Left lung (tissue), 10 donors: Measurements from ENCODE around the gene ESD. TPM values are rescaled to one million over a fixed set of nuclear protein-coding genes. Genes with fewer than 3 reads are reported as not detected.

ENCODE experiments used
- ATAC-seq: fragments of 200-7000 bp; cut with Tn5 transposase; one replicate; pipeline ENCODE4 v1.9.1; 2020; ENCODE audit warnings: moderate library complexity
- DNase-seq, 4 donors: peaks; one replicate each; pipeline ENCODE4 v3.0.0-alpha.2; 2013 to 2020
- H3K27ac ChIP-seq, 2 donors: fragments of 200-600 bp; sonication (generic) in 1 of 2; one replicate each; pipeline versions ENCODE4 v1.5.0 to v1.8.0; 2020 to 2021
- H3K27me3 ChIP-seq, 2 donors: fragments of 200-600 bp; sonication (generic) in 1 of 2; one replicate each; pipeline versions ENCODE4 v1.5.0 to v1.8.0; 2020 to 2021
- H3K36me3 ChIP-seq, 2 donors: fragments of 200-600 bp; sonication (generic) in 1 of 2; one replicate each; pipeline versions ENCODE4 v1.5.0 to v1.8.0; 2020 to 2021
- H3K4me1 ChIP-seq, 2 donors: fragments of 200-600 bp; one replicate each; pipeline ENCODE4 v1.8.0; 2021
- H3K4me3 ChIP-seq, 2 donors: fragments of 200-600 bp; sonication (generic) in 1 of 2; one replicate each; pipeline versions ENCODE4 v1.5.0 to v1.8.0; 2020 to 2021; ENCODE audit warnings: mild to moderate bottlenecking in 1 of 2
- H3K9me3 ChIP-seq, 2 donors: fragments of 200-600 bp; sonication (generic) in 1 of 2; one replicate each; pipeline versions ENCODE4 v1.5.0 to v1.8.0; 2020 to 2021
- CTCF ChIP-seq, 2 donors: fragments of 200-600 bp; sonication (generic) in 1 of 2; IDR thresholded peaks; one replicate each; pipeline versions ENCODE4 v1.5.0 to v1.8.0; 2021; ENCODE audit warnings: antibody characterized with exemption in 2 of 2
- intact Hi-C, 2 donors: fragments of 100-400 bp; cut with DNase I; formaldehyde crosslinking; loops; one replicate each; pipeline versions ENCODE4 v1.11.2 to v1.14.2; 2022
- polyA plus RNA-seq, 6 donors: library from polyadenylated mRNA; unstranded; fragments of 120-200 nt; gene quantifications; one replicate each; pipeline ENCODE4 v1.2.1, GENCODE V29; 2013; ENCODE audit not compliant: insufficient read length in 6 of 6
- total RNA-seq, 2 donors: library from RNA; stranded (reverse); fragmentation: NEBNext Ultra II Directional; extraction: Animal tissue kit (Norgen Biotek cat#: 25700); gene quantifications; one replicate each; pipeline ENCODE4 v1.2.1, GENCODE V29; 2021
- donor health status: DM: no; HTN: yes; CAD: no.
- donor health status: DM: no; HTN: no; CAD: no.

ESD gene
- total and polyA plus RNA-seq, 8 donors: 99.6 to 277 (median 235) TPM

- intact Hi-C loops: no loop called here
- Histone ChIP-seq H3K9me3 (no peaks in the 10 kb centered on the region), H3K27me3 (no peaks in the 10 kb centered on the region), H3K27ac (no peak overlapping the region), H3K4me3 (no peak overlapping the region), H3K36me3 (peaks cover 0 to 38% of the 10 kb centered on the region in 2 donors), H3K4me1 (peaks cover 0 to 13% of the 10 kb centered on the region in 2 donors)
- TF ChIP-seq CTCF (IDR thresholded peaks at IDR 0.05): no peak
- ATAC-seq (no peak), DNase-seq (no peak)
Observed at GRCh38 chr13:46748300-46748699, 48.7 kb downstream of the ESD start.

GRCh38 chr13:46747031-46747820 is 49.7 kb downstream of the ESD start:
- Histone ChIP-seq H3K27ac (no peak overlapping the region), H3K9me3 (no peaks in the 10 kb centered on the region), H3K36me3 (peaks cover 0 to 40% of the 10 kb centered on the region in 2 donors), H3K4me1 (peaks cover 0 to 8% of the 10 kb centered on the region in 2 donors), H3K27me3 (no peaks in the 10 kb centered on the region), H3K4me3 (no peak overlapping the region)
- DNase-seq (no peak), ATAC-seq (no peak)
- intact Hi-C loops: no loop called here
- no peak for TF ChIP-seq CTCF (IDR thresholded peaks at IDR 0.05)

- Histone ChIP-seq H3K4me3 (no peak overlapping the region), H3K27ac (no peak overlapping the region), H3K27me3 (no peaks in the 10 kb centered on the region), H3K36me3 (peaks cover 0 to 48% of the 10 kb centered on the region in 2 donors), H3K9me3 (no peaks in the 10 kb centered on the region), H3K4me1 (no peaks in the 10 kb centered on the region)
- no peak for TF ChIP-seq CTCF (IDR thresholded peaks at IDR 0.05)
- no peak for DNase-seq
- ATAC-seq: no peak
- intact Hi-C loops: no loop called here
Observed at GRCh38 chr13:46745706-46746105, 51.3 kb downstream of the ESD start.

GRCh38 chr13:46745062-46745461 is 51.9 kb downstream of the ESD start:
- no peaks in the 10 kb centered on the region for H3K9me3 ChIP-seq
- no peaks in the 10 kb centered on the region for H3K4me1 ChIP-seq
- H3K27ac ChIP-seq: no peak overlapping the region
- no peak for ATAC-seq
- no peak overlapping the region for H3K4me3 ChIP-seq
- intact Hi-C loops: no loop called here
- peaks cover 0 to 42% of the 10 kb centered on the region in 2 donors for H3K36me3 ChIP-seq
- TF ChIP-seq CTCF (IDR thresholded peaks at IDR 0.05): no peak
- no peak for DNase-seq
- H3K27me3 ChIP-seq: no peaks in the 10 kb centered on the region

- TF ChIP-seq CTCF (IDR thresholded peaks at IDR 0.05): no peak
- intact Hi-C loops: no loop called here
- Histone ChIP-seq H3K9me3 (no peaks in the 10 kb centered on the region), H3K4me1 (no peaks in the 10 kb centered on the region), H3K27me3 (no peaks in the 10 kb centered on the region), H3K27ac (no peak overlapping the region), H3K36me3 (peaks cover 0 to 35% of the 10 kb centered on the region in 2 donors), H3K4me3 (no peak overlapping the region)
- no peak for DNase-seq
- ATAC-seq: no peak
Observed at GRCh38 chr13:46743191-46743590, 53.8 kb downstream of the ESD start.
